ENCODE measurements around the gene GTF2E1. TPM values are rescaled to one million over a fixed set of nuclear protein-coding genes. Genes with fewer than 3 reads are reported as not detected.

Gene GTF2E1
- polyA plus RNA-seq, 1 donor (not counting 4 experiments of a cell fraction or from before 2014, with no cell fraction given): 14.8 TPM

DNA sequence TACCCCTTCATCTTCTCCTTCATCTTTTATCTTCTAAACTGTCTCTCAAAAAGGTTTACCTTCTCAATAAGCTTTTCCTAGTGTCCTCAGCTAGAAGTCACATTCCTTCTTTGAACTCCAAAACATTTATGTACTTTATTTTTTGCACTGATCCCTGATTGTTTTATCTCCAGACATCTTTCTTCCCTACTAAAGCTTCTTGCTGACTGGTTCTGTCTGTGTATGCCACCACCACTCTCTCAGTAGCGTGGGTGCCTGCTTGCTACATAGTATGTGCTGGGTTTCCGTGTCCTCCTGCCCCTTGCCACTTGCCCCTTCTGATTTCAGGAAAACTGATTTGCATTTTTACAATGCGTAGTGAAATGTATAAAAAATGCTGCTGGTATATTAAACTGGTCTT lies 24.0 kb downstream of the GTF2E1 start:
- Histone ChIP-seq H3K4me2 (ENCODE audit: control insufficient read depth, extremely low read depth, insufficient read depth, low read depth, low read length) (no peak overlapping the region), H3K79me2 (ENCODE audit: control insufficient read depth, insufficient read depth, low read length) (peaks cover 46% of the 10 kb centered on the region)
- dilution Hi-C loops (cut with MboI; ENCODE audit: extremely low pct_ligation_motif_present, low sequenced_read_pairs): no loop called here

DNA sequence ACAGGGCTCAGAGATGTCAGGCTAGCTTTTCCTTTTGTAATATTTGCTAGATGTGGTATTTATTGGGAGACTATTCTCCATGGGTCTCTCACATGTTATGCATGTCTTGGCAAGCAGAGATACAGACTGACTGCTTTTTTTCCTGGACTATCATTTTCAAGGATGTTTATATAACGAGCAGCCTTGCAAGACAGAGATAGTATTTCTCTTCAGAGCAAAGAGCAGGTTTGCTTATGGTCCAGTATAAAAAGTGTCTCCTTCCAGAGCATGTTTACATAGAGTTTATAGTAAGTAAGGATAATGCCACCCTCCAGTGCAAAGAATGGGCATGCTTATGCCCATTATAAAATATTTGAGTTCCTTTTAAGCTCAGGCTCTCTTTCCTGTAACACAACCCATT lies 24.6 kb downstream of the GTF2E1 start:
- no peak overlapping the region for H3K4me2 ChIP-seq (ENCODE audit: control insufficient read depth, extremely low read depth, insufficient read depth, low read depth, low read length)
- H3K36me3 ChIP-seq (ENCODE audit: control insufficient read depth in 2 of 2, extremely low read depth in 1 of 2, insufficient read depth in 2 of 2, low read length in 2 of 2): no peaks in the 10 kb centered on the region

More for the DNA sequence above, 24.0 kb downstream of the GTF2E1 start:
- Histone ChIP-seq H3K27me3 (ENCODE audit: control insufficient read depth, extremely low read depth, insufficient read depth, low read length) (no peaks in the 10 kb centered on the region), H2AFZ (ENCODE audit: control insufficient read depth, low read length) (no peak overlapping the region), H3K9me3 (ENCODE audit: control insufficient read depth, low read depth, low read length) (no peaks in the 10 kb centered on the region), H3K4me3 (ENCODE audit: control insufficient read depth in 2 of 3, extremely low read depth in 1 of 3, insufficient read depth in 2 of 3, low read depth in 1 of 3, low read length in 3 of 3) (no peak overlapping the region), H3K36me3 (ENCODE audit: control insufficient read depth in 2 of 2, extremely low read depth in 1 of 2, insufficient read depth in 2 of 2, low read length in 2 of 2) (no peaks in the 10 kb centered on the region), H3K9me1 (ENCODE audit: control insufficient read depth, extremely low read depth, insufficient read depth, low read length) (no peaks in the 10 kb centered on the region), H3K9ac (ENCODE audit: control insufficient read depth, extremely low read depth, insufficient read depth, low read length) (no peak overlapping the region), H3K27ac (ENCODE audit: control insufficient read depth, insufficient read depth, low read length) (no peak overlapping the region), H4K20me1 (ENCODE audit: control insufficient read depth, extremely low read depth, insufficient read depth, low read length) (no peaks in the 10 kb centered on the region), H3K4me1 (ENCODE audit: control insufficient read depth, extremely low read depth, insufficient read depth, low read length) (peaks cover 3% of the 10 kb centered on the region)
- no peak for FAIRE-seq
- no peak for TF ChIP-seq CTCF (optimal IDR thresholded peaks at IDR 0.05 in 1 of 3, IDR thresholded peaks at IDR 0.05 in 1 of 3, conservative IDR thresholded peaks at IDR 0.05 in 1 of 3; ENCODE audit: extremely low read depth in 1 of 3, insufficient read depth in 2 of 3, low read length in 3 of 3)
- no peak for TF ChIP-seq EZH2 (IDR thresholded peaks at IDR 0.05; ENCODE audit: low read length)
- DNase-seq (ENCODE audit: low read depth, low spot score): no peak

More for the DNA sequence above, 24.6 kb downstream of the GTF2E1 start:
- peaks cover 45% of the 10 kb centered on the region for H3K79me2 ChIP-seq (ENCODE audit: control insufficient read depth, insufficient read depth, low read length)
- no peak overlapping the region for H3K4me3 ChIP-seq (ENCODE audit: control insufficient read depth in 2 of 3, extremely low read depth in 1 of 3, insufficient read depth in 2 of 3, low read depth in 1 of 3, low read length in 3 of 3)
- DNase-seq (ENCODE audit: low read depth, low spot score) (no peak), FAIRE-seq (no peak)
- dilution Hi-C loops (cut with MboI; ENCODE audit: extremely low pct_ligation_motif_present, low sequenced_read_pairs): no loop called here
- H3K9me3 ChIP-seq (ENCODE audit: control insufficient read depth, low read depth, low read length): no peaks in the 10 kb centered on the region
- peaks cover 3% of the 10 kb centered on the region for H3K4me1 ChIP-seq (ENCODE audit: control insufficient read depth, extremely low read depth, insufficient read depth, low read length)
- TF ChIP-seq EZH2 (IDR thresholded peaks at IDR 0.05; ENCODE audit: low read length) (no peak), CTCF (optimal IDR thresholded peaks at IDR 0.05 in 1 of 3, IDR thresholded peaks at IDR 0.05 in 1 of 3, conservative IDR thresholded peaks at IDR 0.05 in 1 of 3; ENCODE audit: extremely low read depth in 1 of 3, insufficient read depth in 2 of 3, low read length in 3 of 3) (no peak)
- no peak overlapping the region for H2AFZ ChIP-seq (ENCODE audit: control insufficient read depth, low read length)
- H3K9ac ChIP-seq (ENCODE audit: control insufficient read depth, extremely low read depth, insufficient read depth, low read length): no peak overlapping the region
- no peak overlapping the region for H3K27ac ChIP-seq (ENCODE audit: control insufficient read depth, insufficient read depth, low read length)
- H4K20me1 ChIP-seq (ENCODE audit: control insufficient read depth, extremely low read depth, insufficient read depth, low read length): no peaks in the 10 kb centered on the region
- no peaks in the 10 kb centered on the region for H3K9me1 ChIP-seq (ENCODE audit: control insufficient read depth, extremely low read depth, insufficient read depth, low read length)
- H3K27me3 ChIP-seq (ENCODE audit: control insufficient read depth, extremely low read depth, insufficient read depth, low read length): no peaks in the 10 kb centered on the region
